ENCODE results near the gene LDB3. TPM values are rescaled to one million over a fixed set of nuclear protein-coding genes. Genes with fewer than 3 reads are reported as not detected.
"Not testable (repeated sequence)": the region's sequence is repeated elsewhere in the genome, so short reads cannot be mapped to it uniquely, and the experiment has no call there.

LDB3 gene
- total and polyA plus RNA-seq, 9 donors, result 208 to 829 (median 592) TPM

DNA sequence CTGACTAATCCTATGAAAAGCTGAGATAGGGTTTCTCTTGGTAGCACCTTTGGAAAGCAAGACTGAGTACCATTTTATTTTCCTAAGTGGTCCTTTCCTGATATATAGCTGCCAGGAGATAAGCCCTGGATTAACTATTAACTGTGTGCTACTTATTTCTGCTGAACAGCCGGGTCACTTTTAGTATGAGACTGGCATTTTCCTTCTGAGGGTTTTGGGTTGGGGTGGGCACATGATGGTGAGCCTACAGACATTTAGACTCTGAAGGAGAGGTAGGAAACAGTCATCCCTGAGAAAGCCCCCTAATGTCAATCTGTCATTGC, 58.3 kb downstream of the LDB3 start:
- Histone ChIP-seq H3K27me3 (ENCODE audit: control insufficient read depth, insufficient read depth, low read length) (peaks cover 9% of the 10 kb centered on the region), H3K4me3 (ENCODE audit: low read length) (no peak overlapping the region), H3K4me1 (ENCODE audit: control insufficient read depth, insufficient read depth, low read length) (peaks cover 23% of the 10 kb centered on the region), H3K9me3 (replicated peaks; ENCODE audit: control insufficient read depth, low read depth, low read length) (no peaks in the 10 kb centered on the region), H3K36me3 (ENCODE audit: control insufficient read depth, insufficient read depth, low read length) (peaks cover 27% of the 10 kb centered on the region), H3K27ac (ENCODE audit: low read length) (no peak overlapping the region)
- no peak for DNase-seq
- whole genome bisulfite sequencing (ENCODE audit: insufficient coverage), result 75% methylated on average over 1 of the region's 1 CpG

DNA sequence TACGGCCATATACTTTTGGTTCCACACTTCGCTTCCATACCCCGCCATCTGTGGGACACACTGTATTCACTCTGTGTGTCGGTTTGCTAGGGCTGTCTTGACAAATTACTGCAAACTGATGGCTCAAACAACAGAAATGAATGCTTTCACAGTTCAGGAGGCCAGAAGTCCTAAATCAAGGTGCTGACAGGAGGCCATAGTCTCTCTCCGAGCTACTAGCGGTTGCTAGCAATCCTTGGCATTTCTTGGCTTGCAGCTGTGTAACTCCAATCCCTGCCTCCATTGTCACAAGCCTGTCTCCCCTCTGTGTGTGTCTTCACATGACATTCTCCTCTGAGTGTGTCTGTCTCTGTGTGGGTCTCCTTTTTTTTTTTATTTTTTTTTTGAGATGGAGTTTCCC, 59.2 kb downstream of the LDB3 start:
- 60% methylated on average over 3 of the region's 6 CpGs for WGBS (ENCODE audit: insufficient coverage)
- H3K4me3 ChIP-seq (ENCODE audit: low read length), result no peak overlapping the region
- peaks cover 9% of the 10 kb centered on the region for H3K27me3 ChIP-seq (ENCODE audit: control insufficient read depth, insufficient read depth, low read length)
- peaks cover 29% of the 10 kb centered on the region for H3K4me1 ChIP-seq (ENCODE audit: control insufficient read depth, insufficient read depth, low read length)
- no peak for DNase-seq
- H3K27ac ChIP-seq (ENCODE audit: low read length), result no peak overlapping the region
- peaks cover 27% of the 10 kb centered on the region for H3K36me3 ChIP-seq (ENCODE audit: control insufficient read depth, insufficient read depth, low read length)
- H3K9me3 ChIP-seq (replicated peaks; ENCODE audit: control insufficient read depth, low read depth, low read length), result no peaks in the 10 kb centered on the region

DNA sequence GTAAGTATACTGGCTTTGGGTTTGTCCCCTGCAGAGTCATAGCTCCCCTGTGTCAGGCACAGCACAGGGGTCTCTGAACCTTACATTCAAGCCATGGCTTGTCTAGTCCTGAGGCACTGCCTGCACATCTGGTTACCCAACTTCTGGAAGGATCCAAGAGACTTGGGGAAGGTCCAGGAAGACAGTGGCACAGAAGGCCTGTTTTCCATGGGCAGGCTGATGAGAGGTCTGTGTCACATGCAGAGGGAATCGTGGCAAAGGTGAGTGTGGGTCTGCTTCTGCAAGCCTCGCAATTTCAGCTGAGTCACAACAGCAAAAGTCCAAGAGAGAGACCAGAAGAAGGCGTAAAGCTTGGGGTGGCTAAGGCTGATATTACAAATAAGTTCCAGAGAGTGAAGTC, 59.7 kb downstream of the LDB3 start:
- Histone ChIP-seq H3K36me3 (ENCODE audit: control insufficient read depth, insufficient read depth, low read length) (peaks cover 27% of the 10 kb centered on the region), H3K27me3 (ENCODE audit: control insufficient read depth, insufficient read depth, low read length) (peaks cover 12% of the 10 kb centered on the region), H3K4me1 (ENCODE audit: control insufficient read depth, insufficient read depth, low read length) (peaks cover 35% of the 10 kb centered on the region), H3K9me3 (replicated peaks; ENCODE audit: control insufficient read depth, low read depth, low read length) (no peaks in the 10 kb centered on the region), H3K4me3 (ENCODE audit: low read length) (no peak overlapping the region), H3K27ac (ENCODE audit: low read length) (no peak overlapping the region)
- 72% methylated on average over 3 of the region's 3 CpGs for WGBS (ENCODE audit: insufficient coverage)
- no peak for DNase-seq

DNA sequence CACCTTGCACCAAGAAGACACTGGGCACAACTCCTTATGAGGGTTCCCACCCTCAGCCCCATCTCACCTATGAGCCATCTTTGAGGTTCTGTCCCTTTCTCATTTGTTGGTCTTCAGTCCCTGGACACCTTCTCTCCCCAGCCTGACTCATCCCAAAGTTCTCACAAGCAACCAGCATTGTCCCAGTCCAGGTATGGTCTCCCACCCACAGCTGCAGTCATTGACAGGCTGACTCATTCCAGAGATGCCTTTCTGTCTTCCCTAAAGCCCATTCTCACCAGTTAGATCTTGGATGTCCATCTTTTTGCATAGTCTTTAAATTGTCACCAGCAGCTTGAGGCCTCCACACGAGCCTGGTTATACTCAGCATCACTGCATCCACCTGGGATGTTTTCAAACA, 61.4 kb downstream of the LDB3 start:
- peak overlapping the region; percentile 54 for H3K27ac ChIP-seq (ENCODE audit: low read length)
- peaks cover 31% of the 10 kb centered on the region for H3K36me3 ChIP-seq (ENCODE audit: control insufficient read depth, insufficient read depth, low read length)
- no peak for DNase-seq
- H3K4me1 ChIP-seq (ENCODE audit: control insufficient read depth, insufficient read depth, low read length), result peaks cover 49% of the 10 kb centered on the region
- no peak overlapping the region for H3K4me3 ChIP-seq (ENCODE audit: low read length)
- no peaks in the 10 kb centered on the region for H3K9me3 ChIP-seq (replicated peaks; ENCODE audit: control insufficient read depth, low read depth, low read length)
- 58% methylated on average over 1 of the region's 1 CpG for WGBS (ENCODE audit: insufficient coverage)
- peaks cover 11% of the 10 kb centered on the region for H3K27me3 ChIP-seq (ENCODE audit: control insufficient read depth, insufficient read depth, low read length)

DNA sequence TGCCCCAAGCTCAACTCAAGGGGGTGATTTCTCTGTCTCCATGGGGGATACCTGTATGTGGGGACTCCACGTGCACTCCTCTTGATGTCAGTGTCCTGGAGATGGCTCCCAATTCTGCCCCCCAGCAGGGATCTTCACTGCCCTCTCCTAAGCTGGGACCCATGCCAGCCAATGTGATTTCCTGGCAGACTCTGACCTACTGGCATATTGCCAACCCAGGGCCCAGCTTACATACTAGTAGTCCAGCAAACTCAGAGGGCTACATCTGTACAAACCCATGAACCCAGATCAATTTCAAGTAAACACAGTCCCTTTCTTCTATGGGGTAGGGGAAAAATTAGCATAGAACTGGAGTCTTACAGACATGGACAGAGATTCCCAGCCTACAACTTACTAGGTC, 61.9 kb downstream of the LDB3 start:
- no peaks in the 10 kb centered on the region for H3K9me3 ChIP-seq (replicated peaks; ENCODE audit: control insufficient read depth, low read depth, low read length)
- 100% methylated on average over 1 of the region's 1 CpG for WGBS (ENCODE audit: insufficient coverage)
- H3K27me3 ChIP-seq (ENCODE audit: control insufficient read depth, insufficient read depth, low read length), result peaks cover 11% of the 10 kb centered on the region
- H3K27ac ChIP-seq (ENCODE audit: low read length), result peak overlapping the region; percentile 54
- H3K4me1 ChIP-seq (ENCODE audit: control insufficient read depth, insufficient read depth, low read length), result peaks cover 49% of the 10 kb centered on the region
- H3K4me3 ChIP-seq (ENCODE audit: low read length), result no peak overlapping the region
- H3K36me3 ChIP-seq (ENCODE audit: control insufficient read depth, insufficient read depth, low read length), result peaks cover 27% of the 10 kb centered on the region
- DNase-seq, result no peak

DNA sequence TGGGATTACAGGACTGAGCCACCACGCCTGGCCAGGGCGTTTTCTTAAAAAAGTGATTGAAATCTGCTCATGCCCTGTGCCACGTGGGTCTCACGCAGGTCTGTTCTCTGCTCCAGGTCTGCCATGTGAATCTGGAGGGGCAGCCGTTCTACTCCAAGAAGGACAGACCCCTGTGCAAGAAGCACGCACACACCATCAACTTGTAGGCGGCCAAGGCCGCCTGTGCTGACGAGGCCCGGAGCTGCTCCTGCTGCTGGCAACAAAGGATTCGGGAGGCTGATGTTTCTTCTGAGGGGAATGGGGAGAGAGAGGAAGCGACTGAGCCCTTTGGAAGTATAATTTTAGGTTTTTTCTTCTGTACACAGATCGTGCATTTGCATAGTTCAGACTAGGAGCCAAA, 64.5 kb downstream of the LDB3 start:
- Histone ChIP-seq H3K36me3 (ENCODE audit: control insufficient read depth, insufficient read depth, low read length) (peaks cover 12% of the 10 kb centered on the region), H3K4me3 (ENCODE audit: low read length) (no peak overlapping the region), H3K27me3 (ENCODE audit: control insufficient read depth, insufficient read depth, low read length) (peaks cover 10% of the 10 kb centered on the region), H3K9me3 (replicated peaks; ENCODE audit: control insufficient read depth, low read depth, low read length) (no peaks in the 10 kb centered on the region), H3K27ac (ENCODE audit: low read length) (peak overlapping the region; percentile 91), H3K4me1 (ENCODE audit: control insufficient read depth, insufficient read depth, low read length) (peaks cover 47% of the 10 kb centered on the region)
- WGBS (ENCODE audit: insufficient coverage), result 55% methylated on average over 11 of the region's 13 CpGs
- no peak for DNase-seq

DNA sequence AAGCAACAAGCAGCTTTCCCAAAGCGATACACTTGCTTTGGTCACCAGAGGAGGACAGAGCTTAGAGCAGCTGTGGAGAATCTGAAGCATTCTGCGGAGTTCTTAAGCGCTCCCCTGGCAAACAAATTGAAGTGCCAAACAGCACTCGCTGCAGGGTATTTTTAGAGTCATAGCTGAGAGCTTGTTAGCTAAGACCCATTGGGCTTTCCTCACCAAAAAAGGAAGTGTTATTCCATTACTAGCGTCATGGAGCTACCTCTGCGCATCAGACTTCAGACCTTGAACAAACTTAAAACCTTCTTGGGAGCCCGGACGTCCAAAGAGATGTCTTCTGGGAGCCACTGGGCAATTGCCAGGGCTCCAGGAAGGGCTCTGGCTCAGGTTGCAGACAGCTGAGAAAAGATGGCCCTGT, 65.0 kb downstream of the LDB3 start:
- H3K4me1 ChIP-seq (ENCODE audit: control insufficient read depth, insufficient read depth, low read length), result peaks cover 45% of the 10 kb centered on the region

DNA sequence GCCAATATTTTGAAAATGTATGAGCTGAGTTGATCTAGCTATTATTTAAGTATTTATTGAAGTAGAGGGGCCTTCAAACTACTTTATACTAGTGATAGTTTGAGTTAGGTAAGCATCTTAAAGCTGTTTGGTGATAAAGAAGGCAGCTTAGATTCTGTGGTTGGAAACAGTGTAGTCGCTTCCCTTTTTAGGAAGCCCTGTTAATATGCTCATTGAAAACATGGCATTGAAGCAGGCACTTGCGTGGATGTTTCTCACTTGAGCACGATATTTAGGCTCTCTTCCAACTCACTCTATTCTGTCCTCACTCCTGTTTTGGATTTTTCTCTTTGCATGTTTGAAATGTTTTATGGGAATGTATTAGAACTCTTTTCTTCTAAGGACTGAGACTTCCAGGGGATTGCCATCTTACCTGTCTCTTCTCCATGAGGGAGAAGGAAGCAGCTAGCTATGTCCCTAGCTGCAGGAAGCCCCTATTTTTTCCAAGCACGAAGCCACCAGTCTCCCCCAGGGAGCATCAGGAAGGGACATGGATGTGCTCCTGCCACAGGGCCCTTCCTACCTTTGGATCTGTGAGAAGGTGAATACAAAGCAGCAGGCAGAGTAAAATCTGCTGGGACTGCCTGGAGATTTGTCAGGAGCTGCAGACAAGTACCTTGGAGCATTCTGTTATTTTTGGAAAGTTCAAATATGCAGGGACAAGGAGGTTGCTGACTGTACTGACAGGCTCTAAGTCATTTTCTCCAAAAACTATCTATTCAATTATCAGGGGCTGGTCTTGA, 66.1 kb downstream of the LDB3 start:
- Histone ChIP-seq H3K9me3 (replicated peaks; ENCODE audit: control insufficient read depth, low read depth, low read length) (no peaks in the 10 kb centered on the region), H3K27me3 (ENCODE audit: control insufficient read depth, insufficient read depth, low read length) (peaks cover 8% of the 10 kb centered on the region), H3K27ac (ENCODE audit: low read length) (peak overlapping the region; percentile 91), H3K36me3 (ENCODE audit: control insufficient read depth, insufficient read depth, low read length) (peaks cover 12% of the 10 kb centered on the region), H3K4me1 (ENCODE audit: control insufficient read depth, insufficient read depth, low read length) (peaks cover 45% of the 10 kb centered on the region), H3K4me3 (ENCODE audit: low read length) (no peak overlapping the region)
- WGBS (ENCODE audit: insufficient coverage), result no CpG with 5 or more reads among the region's 4 CpGs
- DNase-seq, result no peak

More for the DNA sequence above, 65.0 kb downstream of the LDB3 start:
- H3K9me3 ChIP-seq (replicated peaks; ENCODE audit: control insufficient read depth, low read depth, low read length), result no peaks in the 10 kb centered on the region
- peak; percentile 84 for DNase-seq
- peaks cover 10% of the 10 kb centered on the region for H3K27me3 ChIP-seq (ENCODE audit: control insufficient read depth, insufficient read depth, low read length)
- peaks cover 12% of the 10 kb centered on the region for H3K36me3 ChIP-seq (ENCODE audit: control insufficient read depth, insufficient read depth, low read length)
- 24% methylated on average over 7 of the region's 8 CpGs for WGBS (ENCODE audit: insufficient coverage)
- no peak overlapping the region for H3K4me3 ChIP-seq (ENCODE audit: low read length)
- H3K27ac ChIP-seq (ENCODE audit: low read length), result peak overlapping the region; percentile 91

DNA sequence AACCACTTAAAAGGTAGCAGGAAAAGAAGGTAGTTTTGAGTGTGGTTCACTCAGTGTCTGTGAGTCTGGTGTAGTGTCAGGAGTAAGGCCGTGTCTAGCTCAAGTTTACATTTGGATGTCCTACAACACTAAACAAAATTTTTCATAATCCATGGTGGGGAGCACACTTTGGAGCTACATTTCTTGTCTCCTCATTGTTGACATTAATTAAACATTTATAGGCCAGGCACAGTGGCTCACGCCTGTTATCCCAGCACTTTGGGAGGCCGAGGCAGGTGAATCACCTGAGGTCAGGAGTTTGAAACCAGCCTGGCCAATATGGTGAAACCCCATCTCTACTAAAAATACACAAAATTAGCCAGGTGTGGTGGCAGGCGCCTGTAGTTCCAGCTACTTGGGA, 67.0 kb downstream of the LDB3 start:
- not testable (repeated sequence) for DNase-seq; H3K9me3 ChIP-seq (replicated peaks; ENCODE audit: control insufficient read depth, low read depth, low read length); H3K27me3 ChIP-seq (ENCODE audit: control insufficient read depth, insufficient read depth, low read length); H3K36me3 ChIP-seq (ENCODE audit: control insufficient read depth, insufficient read depth, low read length); H3K4me3 ChIP-seq (ENCODE audit: low read length); H3K27ac ChIP-seq (ENCODE audit: low read length)
- peaks cover 36% of the 10 kb centered on the region for H3K4me1 ChIP-seq (ENCODE audit: control insufficient read depth, insufficient read depth, low read length)
- 100% methylated on average over 2 of the region's 4 CpGs for WGBS (ENCODE audit: insufficient coverage)

DNA sequence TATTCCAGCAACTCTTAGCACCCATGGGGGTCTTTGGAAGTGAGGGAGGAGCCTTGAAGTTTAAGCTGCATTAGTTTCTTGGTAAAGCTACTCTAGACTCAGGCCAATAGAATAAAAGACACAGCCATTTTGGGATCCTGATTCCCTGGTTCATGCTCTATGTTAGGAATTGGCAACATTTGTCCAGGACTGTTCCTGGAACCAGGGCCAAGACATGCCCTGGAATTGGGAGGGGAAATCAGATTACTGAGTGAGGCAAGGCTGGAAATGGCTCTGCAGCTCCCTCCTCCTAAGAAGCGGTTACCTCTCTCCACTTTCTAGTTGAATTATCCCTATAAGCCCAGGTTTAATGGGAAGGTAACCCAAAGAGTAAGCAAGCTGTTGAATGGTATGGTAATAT, 73.9 kb downstream of the LDB3 start:
- Histone ChIP-seq H3K27me3 (ENCODE audit: control insufficient read depth, insufficient read depth, low read length) (no peaks in the 10 kb centered on the region), H3K27ac (ENCODE audit: low read length) (no peak overlapping the region), H3K36me3 (ENCODE audit: control insufficient read depth, insufficient read depth, low read length) (no peaks in the 10 kb centered on the region), H3K9me3 (replicated peaks; ENCODE audit: control insufficient read depth, low read depth, low read length) (no peaks in the 10 kb centered on the region), H3K4me3 (ENCODE audit: low read length) (no peak overlapping the region), H3K4me1 (ENCODE audit: control insufficient read depth, insufficient read depth, low read length) (peaks cover 8% of the 10 kb centered on the region)
- no CpG with 5 or more reads among the region's 1 CpG for WGBS (ENCODE audit: insufficient coverage)
- no peak for DNase-seq
